Measurements from ENCODE around the gene IL1R1.

Gene IL1R1

DNA sequence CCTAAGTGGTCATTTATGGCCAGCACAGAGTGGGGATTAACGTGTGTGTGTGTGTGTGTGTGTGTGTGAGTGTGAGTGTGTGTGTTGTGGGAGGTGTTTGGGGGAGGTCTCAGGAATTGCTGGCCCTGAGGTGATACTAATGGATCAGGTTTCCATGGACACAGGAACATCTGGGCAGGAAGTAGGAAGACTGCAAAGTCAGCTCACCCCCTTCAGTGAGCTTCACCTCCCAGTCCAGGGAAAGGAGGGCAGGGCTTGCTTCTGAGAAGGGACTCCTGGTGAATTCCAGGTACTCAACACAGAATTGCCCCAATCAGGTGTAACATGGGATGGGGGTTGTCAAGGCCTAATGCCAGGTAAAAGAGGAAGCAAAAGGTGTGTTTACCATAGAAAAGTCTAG lies 30.3 kb upstream of the IL1R1 start:
- TF ChIP-seq, protein P1, sequence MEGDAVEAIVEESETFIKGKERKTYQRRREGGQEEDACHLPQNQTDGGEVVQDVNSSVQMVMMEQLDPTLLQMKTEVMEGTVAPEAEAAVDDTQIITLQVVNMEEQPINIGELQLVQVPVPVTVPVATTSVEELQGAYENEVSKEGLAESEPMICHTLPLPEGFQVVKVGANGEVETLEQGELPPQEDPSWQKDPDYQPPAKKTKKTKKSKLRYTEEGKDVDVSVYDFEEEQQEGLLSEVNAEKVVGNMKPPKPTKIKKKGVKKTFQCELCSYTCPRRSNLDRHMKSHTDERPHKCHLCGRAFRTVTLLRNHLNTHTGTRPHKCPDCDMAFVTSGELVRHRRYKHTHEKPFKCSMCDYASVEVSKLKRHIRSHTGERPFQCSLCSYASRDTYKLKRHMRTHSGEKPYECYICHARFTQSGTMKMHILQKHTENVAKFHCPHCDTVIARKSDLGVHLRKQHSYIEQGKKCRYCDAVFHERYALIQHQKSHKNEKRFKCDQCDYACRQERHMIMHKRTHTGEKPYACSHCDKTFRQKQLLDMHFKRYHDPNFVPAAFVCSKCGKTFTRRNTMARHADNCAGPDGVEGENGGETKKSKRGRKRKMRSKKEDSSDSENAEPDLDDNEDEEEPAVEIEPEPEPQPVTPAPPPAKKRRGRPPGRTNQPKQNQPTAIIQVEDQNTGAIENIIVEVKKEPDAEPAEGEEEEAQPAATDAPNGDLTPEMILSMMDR (IDR thresholded peaks at IDR 0.05; ENCODE audit: insufficient read depth, low read depth, low read length, missing control alignments), result no peak
- H3K4me3 ChIP-seq (ENCODE audit: low read length), result no peak overlapping the region
- DNase-seq (ENCODE audit: low read depth), result no peak

- no peak overlapping the region for H3K4me3 ChIP-seq (ENCODE audit: low read length)
- TF ChIP-seq, protein P1 (IDR thresholded peaks at IDR 0.05; ENCODE audit: insufficient read depth, low read depth, low read length, missing control alignments), result no peak
- DNase-seq (ENCODE audit: low read depth), result no peak
Observed at GRCh38 chr2:102112692-102113665, 29.6 kb upstream of the IL1R1 start.

DNA sequence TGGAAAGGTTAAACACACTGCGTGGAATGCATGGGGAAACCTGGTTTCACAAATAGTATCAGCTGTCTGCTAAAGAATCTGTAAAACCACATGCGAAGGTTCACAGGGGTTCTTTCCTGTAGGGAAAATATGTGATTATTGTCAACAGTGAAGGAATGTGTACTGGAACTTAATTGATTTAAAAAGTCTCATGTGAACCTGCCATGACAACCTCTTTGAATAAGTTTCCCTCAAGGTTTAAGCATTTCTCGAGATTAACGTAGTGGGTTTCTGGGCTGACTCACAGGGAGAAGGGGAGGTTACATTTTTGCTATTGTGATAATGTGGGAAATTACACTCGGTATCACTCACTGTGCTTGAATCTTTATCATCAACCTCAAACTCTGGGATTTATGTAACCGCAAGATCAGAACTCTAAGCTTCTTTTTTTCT lies 28.2 kb upstream of the IL1R1 start:
- H3K4me3 ChIP-seq (ENCODE audit: low read length), result no peak overlapping the region
- peak; percentile 57 for DNase-seq (ENCODE audit: low read depth)
- TF ChIP-seq, protein P1 (IDR thresholded peaks at IDR 0.05; ENCODE audit: insufficient read depth, low read depth, low read length, missing control alignments), result no peak

DNA sequence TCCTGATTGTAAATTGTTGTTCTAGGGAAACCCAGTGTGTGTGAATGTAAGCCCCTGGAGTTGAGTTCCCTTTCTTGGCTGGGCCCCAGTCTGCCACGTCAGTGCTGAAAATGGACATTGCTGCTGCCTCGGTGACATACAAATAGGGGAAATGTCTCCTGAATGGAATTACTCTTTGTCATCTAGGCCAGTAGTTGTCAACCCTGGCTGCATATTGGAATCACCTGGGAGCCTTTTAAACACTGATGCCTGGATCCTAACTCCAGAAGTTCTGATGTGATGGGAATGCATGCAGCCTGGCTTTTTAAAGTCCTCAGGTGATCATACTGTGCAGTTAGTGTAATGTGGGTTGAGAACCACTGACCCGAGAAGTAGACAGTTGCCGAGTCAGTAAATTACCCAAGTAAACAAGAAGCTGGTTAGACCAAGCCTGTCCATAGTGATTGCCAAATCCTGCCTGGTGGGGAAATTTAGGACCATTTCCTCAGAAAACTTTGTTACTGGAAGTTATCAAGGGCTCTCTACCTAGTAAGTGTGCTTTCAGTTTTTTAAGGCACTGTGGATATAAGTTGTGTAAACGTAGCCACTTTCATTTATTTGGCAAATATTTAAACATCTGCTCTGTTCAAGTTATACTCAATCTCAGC lies 27.6 kb upstream of the IL1R1 start:
- no peak for DNase-seq (ENCODE audit: low read depth)
- H3K4me3 ChIP-seq (ENCODE audit: low read length), result no peak overlapping the region
- TF ChIP-seq, protein P1 (IDR thresholded peaks at IDR 0.05; ENCODE audit: insufficient read depth, low read depth, low read length, missing control alignments), result no peak

DNA sequence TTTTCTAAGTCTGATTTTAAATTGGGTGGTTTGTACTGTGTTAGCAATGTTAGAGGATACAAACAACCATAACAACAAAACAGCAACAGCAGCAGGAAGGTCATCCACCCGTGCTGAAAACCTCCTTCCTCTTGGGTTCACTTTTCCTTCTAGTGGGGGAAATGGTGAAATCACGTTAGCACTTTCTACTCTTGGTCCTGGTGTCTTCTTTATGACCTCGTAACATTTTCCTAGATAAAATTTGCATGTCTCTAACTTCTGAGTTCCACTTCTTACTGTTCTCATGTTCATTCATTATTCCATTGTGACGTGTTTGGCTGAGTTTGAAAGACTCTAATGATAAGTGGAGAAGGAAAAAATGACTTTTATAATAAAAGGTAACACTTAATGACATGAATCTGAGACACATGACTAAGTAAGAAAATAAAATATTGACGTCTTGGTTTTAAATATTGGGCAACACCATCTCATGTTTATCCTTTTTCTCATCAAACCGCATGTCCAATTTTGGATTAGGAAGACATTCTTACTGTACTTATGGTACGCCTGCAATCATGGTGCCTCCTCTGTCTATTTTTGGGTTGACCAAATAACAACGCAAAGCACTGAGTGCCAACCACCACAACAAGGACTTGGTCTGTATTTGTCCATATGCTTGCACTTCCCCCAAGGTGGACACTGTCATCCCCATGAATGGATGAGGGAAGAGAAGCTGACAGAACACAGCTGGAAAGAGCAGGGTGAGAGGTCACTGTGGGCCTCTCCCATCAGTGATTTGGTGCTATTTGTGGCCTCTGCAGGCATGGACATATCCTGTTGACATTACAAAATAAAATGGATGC lies 25.7 kb upstream of the IL1R1 start:
- H3K4me3 ChIP-seq (ENCODE audit: low read length), result no peak overlapping the region
- DNase-seq (ENCODE audit: low read depth), result no peak
- TF ChIP-seq, protein P1 (IDR thresholded peaks at IDR 0.05; ENCODE audit: insufficient read depth, low read depth, low read length, missing control alignments), result no peak

DNA sequence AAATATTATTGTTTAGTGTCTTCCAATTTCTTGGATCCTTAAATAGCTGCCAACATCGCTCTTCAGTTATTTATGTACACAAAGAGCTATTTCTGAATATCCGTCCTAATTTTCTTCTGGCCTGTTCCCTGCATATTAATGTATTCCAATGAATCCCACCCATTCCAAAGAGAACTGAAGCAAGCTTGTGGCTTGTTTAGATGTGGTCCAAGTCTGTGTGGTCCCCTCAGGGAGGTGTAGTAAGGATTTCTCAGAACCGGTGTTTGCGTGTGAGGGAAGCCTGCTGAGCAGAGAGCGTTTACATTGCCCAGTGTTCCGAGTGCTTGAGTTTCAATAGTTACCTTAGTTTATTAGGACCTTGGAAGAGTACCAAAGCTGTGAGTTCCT lies 25.1 kb upstream of the IL1R1 start:
- DNase-seq (ENCODE audit: low read depth), result no peak
- H3K4me3 ChIP-seq (ENCODE audit: low read length), result no peak overlapping the region
- TF ChIP-seq, protein P1 (IDR thresholded peaks at IDR 0.05; ENCODE audit: insufficient read depth, low read depth, low read length, missing control alignments), result no peak

All from epithelial cell of esophagus (primary cell).